RWPE1 (cell line): Measurements from ENCODE around the gene INSRR.

Source experiments
- CTCF ChIA-PET: fragments of 350-600 bp; sonication (Branson Sonifier 250); formaldehyde crosslinking; extraction: SDS; loops from one replicate; lab custom pipeline; 2021; lab: Yijun Ruan, JAX
- POLR2A ChIA-PET: fragments of 400-600 bp; formaldehyde crosslinking; extraction: SDS; loops from one replicate; lab custom pipeline; 2020; ENCODE audit warnings: antibody characterized with exemption; ENCODE audit not compliant: low non-redundant PET; lab: Yijun Ruan, JAX
- DNase-seq: peaks from one replicate; pipeline ENCODE4 v3.0.0; 2012; ENCODE audit warnings: low spot score
- H3K27ac ChIP-seq: fragments of 450-650 bp; 2 replicates; pipeline ENCODE4 v1.5.1; 2017
- CTCF ChIP-seq: fragments of 450-650 bp; conservative IDR thresholded peaks from 2 replicates; pipeline ENCODE4 v1.5.1; 2017; ENCODE audit warnings: low read depth, mild to moderate bottlenecking

The INSRR gene

GRCh38 chr1:156841295-156841855 lies 17.5 kb downstream of the INSRR start:
- POLR2A ChIA-PET, result no interaction called here
- no peak overlapping the region for H3K27ac ChIP-seq
- no peak for DNase-seq
- CTCF ChIA-PET, result interaction anchor here (0.6 to 1.4 kb wide), 3 partner anchors 18 to 151 kb away, joined by 3 to 4 read pairs (median 4); no protein-coding TSS in a partner anchor
- no peak for TF ChIP-seq CTCF

- POLR2A ChIA-PET, result no interaction called here
- no peak for TF ChIP-seq CTCF
- CTCF ChIA-PET, result interaction anchor here (0.6 to 1.4 kb wide), 2 partner anchors 19 to 87 kb away, joined by 3 to 4 read pairs; no protein-coding TSS in a partner anchor
- H3K27ac ChIP-seq, result no peak overlapping the region
- no peak for DNase-seq
These were observed 18.0 kb downstream of the INSRR start for GRCh38 chr1:156840898-156841279.

GRCh38 chr1:156840186-156840897 lies 18.6 kb downstream of the INSRR start:
- TF ChIP-seq CTCF, result no peak
- no peak overlapping the region for H3K27ac ChIP-seq
- ChIA-PET CTCF (interaction anchor here (0.6 to 1.0 kb wide), 2 partner anchors 20 to 88 kb away, joined by 3 read pairs; no protein-coding TSS in a partner anchor), POLR2A (no interaction called here)
- no peak for DNase-seq

GRCh38 chr1:156839426-156840109 lies 19.3 kb downstream of the INSRR start:
- no peak for TF ChIP-seq CTCF
- POLR2A ChIA-PET, result no interaction called here
- DNase-seq, result no peak
- CTCF ChIA-PET, result interaction anchor here (0.6 to 3.0 kb wide), 13 partner anchors 9 to 150 kb away, joined by 3 to 53 read pairs (median 5); partner anchors contain the start of genes INSRR and NTRK1
- H3K27ac ChIP-seq, result no peak overlapping the region

- CTCF ChIA-PET, result interaction anchor here (0.6 to 3.0 kb wide), 15 partner anchors 8 to 149 kb away, joined by 3 to 53 read pairs (median 5); partner anchors contain the start of genes INSRR and NTRK1
- TF ChIP-seq CTCF, result peak; percentile 83
- POLR2A ChIA-PET, result no interaction called here
- DNase-seq, result no peak
- no peak overlapping the region for H3K27ac ChIP-seq
These were observed 19.9 kb downstream of the INSRR start for GRCh38 chr1:156838972-156839371.

GRCh38 chr1:156836892-156837291 lies 22.0 kb downstream of the INSRR start:
- no peak overlapping the region for H3K27ac ChIP-seq
- ChIA-PET POLR2A (no interaction called here), CTCF (interaction anchor here (0.6 to 3.0 kb wide), 3 partner anchors 16 to 113 kb away, joined by 3 to 53 read pairs (median 3); partner anchors contain the start of genes INSRR and NTRK1)
- no peak for TF ChIP-seq CTCF
- DNase-seq, result no peak
